HG02884 (cell line): ENCODE results near the gene GGA3.

Source experiments
- ATAC-seq: cut with Tn5 transposase; IDR thresholded peaks from one replicate; pipeline ENCODE4 v1.9.1; 2021; ENCODE audit warnings: mild to moderate bottlenecking, moderate library complexity; ENCODE audit not compliant: unreplicated experiment

The GGA3 gene

DNA sequence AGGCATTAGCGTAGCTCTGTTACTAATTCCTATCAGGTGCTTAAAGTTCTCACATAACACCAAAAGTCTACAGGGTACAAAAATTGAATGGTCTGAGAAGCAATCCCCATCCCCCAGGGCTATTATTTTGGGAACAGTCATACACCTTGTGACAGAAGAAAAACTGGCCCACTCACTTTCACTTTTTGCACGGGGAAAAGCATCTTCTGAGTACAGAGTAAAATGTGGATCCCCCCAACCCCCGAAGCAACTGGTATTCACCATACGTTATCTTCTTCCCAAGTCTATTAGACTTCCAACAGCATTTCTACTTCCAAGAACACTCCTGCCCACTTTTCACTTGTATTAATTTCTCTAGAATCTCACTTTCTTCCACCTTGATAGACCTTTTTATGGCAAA lies 11.8 kb downstream of the GGA3 start:
- peak; percentile 14 for ATAC-seq

DNA sequence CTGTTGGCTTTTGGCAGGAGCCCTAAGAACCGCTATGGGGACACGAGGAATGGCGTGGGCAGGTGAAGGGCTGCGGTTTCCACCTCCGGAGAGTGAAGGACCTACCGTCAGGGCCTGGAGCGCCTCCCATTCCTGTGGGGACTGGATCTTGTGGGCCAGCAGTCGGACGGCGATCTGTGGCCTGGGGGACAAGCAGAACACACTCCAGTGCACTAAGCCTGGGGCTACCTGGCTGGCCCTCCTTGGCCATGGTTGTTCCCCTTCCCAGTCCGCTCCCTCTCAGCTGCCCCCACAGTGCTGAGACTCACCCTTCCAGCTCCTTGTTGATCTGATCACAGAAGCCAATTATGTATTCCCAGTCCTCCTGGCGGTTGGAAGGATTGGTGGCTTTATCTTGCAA lies 15.0 kb downstream of the GGA3 start:
- ATAC-seq: no peak

- ATAC-seq: no peak
Observed at GRCh38 chr17:75245011-75245410, 16.4 kb downstream of the GGA3 start.

- ATAC-seq: no peak
Observed at GRCh38 chr17:75244133-75244866, 17.1 kb downstream of the GGA3 start.

DNA sequence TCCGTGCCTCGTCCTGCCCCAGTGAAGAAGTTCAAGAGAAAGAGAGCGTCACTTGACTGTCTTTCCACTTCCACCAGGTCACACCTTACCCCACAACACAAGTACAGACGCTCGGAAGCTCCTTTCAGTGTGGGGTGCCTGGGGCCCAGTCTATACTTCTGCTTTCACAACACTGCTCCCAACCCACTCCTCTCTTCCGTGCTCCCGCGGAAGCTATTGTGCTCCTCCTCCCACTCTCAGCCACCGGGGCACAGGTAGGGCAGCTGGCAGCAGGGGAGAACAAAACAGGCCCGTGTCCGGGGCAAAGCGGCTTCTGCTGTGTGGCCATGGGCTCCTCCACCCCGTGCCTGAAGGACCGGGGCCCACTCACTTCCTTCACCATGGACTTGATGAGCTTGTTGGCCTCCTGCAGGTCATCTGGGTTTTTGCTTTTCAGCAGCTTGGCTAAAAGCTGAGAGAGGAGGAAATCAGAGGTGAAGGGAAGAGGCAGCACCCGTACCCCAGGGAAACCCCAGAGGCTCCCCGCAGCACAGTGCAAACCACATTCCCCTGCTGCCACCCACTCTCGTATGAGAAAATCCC lies 18.9 kb downstream of the GGA3 start:
- ATAC-seq: no peak

GRCh38 chr17:75241996-75242460 lies 19.4 kb downstream of the GGA3 start:
- ATAC-seq: no peak

DNA sequence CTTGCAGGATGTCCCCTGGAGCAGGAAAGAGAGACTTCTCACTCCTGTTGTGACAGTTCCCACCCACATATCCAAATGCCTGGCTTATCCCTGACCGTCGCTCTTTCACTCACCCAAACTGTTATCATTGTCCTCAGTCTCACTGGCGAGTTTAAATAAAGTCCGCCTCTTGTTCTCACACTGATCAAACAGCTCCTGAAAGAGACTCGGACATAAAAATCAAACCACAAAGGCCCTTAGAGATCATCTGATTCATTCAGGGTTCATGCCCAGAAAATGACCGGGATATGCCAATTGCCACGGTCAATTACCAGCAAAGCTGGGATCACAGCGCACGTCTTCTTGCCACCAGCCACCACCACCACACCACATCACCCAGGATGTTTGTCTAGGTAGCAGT lies 19.9 kb downstream of the GGA3 start:
- no peak for ATAC-seq

DNA sequence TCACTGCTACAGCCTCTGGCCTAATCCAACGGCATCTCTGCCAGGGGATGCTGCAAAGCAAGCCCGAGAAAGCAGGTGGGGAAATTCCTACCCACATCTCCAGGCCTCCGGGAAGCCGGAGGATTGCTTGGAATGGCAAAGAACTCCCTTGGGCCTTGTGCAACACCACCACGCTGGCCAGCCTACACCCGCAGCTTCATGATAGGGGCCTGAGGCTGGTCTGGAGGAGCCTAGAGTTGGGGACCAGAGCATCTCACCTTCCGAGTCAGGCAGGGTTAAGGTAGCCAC lies 20.3 kb downstream of the GGA3 start:
- no peak for ATAC-seq

DNA sequence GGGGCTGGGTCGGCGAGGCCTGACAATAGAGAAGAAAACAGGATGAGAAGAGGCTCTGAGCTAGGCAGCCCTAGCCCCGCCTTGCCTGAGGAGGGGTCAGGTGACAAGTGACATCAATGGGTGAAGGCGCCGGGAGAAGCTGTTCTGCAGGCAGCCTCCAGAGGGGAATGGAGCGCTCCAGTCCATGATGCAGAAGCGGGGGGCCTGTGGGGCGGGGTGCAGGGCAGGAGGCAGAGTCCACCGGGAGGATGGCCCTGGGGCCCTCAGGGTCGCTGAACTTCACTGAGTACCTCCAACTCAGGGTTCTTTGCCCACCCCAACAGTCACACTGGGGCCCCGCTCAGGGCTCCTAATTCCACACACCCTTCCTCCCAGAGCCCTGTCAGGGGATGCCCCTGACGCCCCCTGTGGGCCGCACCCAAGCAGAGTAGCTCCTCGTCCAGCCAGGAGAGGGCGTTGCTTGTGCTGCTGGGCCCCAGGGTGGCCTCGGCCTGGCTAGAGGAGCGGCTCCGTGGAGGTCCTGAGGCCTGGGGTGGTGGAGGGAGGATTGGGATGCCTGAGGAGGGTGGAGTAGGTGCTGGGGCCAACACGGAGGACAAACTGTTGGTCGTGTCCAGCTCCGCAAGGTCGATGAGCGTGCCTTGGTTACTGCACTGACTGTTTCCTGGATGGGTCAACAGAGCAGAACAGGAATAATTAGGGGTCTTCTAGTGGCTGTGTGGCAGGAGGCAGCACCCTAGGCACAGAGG lies 20.8 kb downstream of the GGA3 start:
- ATAC-seq: no peak

DNA sequence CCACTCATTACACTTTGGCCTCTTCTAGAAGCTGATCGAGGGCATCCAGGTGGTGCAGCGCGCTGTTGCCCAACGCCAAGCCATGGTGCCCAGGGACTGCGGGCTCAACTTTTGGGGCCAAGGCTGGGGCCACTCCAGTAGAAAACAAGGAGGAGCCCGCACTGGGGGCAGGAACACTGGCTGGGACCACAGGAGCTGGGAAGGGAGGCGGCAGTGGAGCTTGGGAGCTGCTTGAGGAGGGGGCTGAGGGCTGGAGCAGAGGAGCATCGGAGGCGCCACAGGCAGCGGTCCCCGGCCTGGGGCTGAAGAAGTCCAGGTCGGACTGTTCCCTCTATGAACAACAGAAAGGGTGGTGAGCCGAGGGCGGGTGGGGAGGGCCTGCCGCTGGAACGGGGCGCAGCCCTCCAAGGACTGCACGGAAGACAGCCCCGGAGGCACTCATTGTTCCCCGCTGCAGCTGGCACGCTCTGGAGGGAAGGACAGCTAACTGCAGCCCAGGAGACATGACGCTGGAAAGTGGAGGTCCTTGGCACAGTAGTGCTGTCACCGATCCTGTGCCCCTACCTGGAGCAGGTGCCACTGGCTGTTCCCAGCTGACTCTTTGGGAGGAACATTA lies 21.5 kb downstream of the GGA3 start:
- ATAC-seq: no peak

DNA sequence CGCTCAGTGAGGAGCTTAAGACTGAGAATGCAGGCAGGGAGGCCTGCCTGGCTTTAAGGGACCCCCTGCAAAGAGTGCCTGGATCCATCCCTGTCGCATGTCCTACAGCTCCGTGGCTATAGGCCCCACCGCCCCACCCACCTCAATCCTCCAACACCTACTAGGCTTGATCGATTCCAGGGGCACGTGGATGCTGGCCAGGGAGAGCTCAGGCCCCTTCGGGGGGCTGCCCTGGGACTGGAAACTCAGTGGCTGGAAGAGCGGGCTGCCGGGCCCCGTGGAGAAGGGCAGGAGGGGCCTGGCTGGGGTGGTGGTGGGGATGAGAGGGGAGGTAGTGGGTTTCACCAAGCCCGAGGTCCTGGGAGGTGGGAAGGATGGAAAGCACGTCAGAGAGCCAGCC lies 22.2 kb downstream of the GGA3 start:
- no peak for ATAC-seq

GRCh38 chr17:75238684-75239191 lies 22.7 kb downstream of the GGA3 start:
- ATAC-seq: no peak

DNA sequence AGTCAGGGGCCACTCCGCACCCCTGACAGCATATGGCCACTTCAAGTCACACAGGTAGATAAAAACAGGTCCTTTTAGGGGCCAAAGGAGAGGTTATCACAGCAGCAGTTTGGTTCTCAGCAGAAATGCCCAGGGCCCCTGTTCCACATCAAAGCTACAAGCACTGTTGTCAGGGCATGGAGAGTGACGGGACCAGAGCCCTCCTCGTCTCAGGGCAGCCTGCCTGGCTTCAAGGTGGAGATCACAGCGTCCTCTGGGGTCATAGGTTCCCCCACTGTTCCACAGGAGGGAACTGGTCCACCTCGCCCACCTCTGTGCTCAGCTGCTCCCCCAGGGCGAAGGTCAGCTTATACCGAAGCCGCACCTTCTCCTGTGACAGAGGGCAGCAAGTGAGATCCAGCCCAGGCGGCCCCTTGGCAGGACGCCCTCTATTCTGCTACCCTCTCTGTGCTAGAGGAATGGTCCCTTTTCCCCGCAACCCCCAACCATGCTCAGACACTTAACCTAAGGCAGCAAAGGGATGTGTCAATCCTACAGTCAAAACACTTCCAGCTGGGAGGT lies 23.3 kb downstream of the GGA3 start:
- ATAC-seq: no peak

DNA sequence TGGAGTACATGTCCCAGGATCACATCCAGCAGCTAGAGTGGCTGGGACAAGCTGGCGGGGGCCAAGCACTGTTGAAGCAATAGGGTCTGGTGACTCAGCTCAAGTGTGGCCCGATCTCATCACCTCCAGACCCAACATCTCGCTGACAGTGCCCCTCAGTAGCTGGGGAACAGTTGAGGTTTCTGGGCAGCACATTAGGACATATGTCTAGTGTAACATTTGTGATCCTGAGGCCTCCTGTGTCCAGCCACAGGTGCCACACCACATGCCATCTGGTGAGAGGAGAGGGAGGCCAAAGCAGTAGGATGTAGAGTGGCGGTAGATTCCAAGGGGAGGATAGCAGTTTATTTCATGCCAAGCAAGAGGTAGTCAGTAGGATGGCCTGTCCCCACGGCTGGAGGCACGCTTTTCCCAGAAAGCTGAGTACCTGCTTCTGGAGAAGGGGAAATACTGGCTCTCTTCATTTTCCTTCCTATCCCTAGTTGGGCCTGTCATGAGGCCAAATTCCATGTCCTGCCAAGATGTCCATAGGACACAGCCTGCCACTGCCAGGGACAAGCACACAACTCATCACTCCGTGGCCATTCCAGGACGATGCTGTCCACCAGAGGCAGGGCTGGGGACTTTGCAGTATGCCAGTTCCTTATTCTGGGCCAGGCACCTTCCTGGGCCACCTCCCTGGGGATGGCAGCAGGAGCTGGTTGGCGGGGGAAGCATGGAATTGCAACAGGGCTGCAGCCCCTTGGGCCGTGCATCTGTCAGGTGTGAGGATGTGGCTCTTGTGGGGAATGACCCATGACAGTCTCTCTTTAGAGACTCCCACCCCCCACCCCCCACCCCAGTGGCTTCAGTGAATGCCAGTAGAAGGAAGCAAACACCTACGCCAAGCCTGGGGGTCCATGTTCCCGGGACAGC lies 24.0 kb downstream of the GGA3 start:
- ATAC-seq: no peak

DNA sequence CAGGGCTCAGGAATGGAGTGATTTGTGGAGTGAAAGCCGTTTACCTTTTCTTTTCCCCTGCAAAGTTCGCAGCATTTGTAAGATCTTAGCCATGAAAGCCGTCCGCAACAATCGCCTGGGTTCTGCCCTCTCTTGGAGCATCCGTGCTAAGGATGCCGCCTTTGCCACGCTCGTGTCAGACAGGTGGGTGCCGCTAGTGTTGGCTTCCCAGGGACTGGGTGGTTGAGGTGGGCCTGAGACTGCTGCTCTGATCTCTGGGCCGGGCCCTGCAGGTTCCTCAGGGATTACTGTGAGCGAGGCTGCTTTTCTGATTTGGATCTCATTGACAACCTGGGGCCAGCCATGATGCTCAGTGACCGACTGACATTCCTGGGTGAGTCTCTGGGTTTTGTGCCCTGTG lies 28.6 kb downstream of the GGA3 start:
- no peak for ATAC-seq

- ATAC-seq: no peak
Observed at GRCh38 chr17:75231741-75232464, 29.5 kb downstream of the GGA3 start.

DNA sequence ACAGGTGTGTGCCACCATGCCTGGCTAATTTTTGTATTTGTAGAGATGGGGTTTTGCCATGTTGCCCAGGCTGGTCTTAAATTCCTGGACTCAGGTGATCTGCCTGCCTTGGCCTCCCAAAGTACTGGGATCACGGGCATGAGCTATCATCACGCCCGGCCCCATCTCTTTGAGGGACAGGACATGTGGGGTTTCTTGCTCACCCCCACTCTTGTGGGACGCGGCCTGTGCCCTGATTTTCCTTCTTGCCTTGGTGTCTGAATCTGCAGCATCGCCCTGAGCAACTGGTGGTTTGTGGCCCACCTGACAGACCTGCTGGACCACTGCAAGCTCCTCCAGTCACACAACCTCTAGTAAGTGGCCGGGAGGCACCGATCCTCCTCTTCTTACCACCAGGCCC lies 30.3 kb downstream of the GGA3 start:
- ATAC-seq: no peak

DNA sequence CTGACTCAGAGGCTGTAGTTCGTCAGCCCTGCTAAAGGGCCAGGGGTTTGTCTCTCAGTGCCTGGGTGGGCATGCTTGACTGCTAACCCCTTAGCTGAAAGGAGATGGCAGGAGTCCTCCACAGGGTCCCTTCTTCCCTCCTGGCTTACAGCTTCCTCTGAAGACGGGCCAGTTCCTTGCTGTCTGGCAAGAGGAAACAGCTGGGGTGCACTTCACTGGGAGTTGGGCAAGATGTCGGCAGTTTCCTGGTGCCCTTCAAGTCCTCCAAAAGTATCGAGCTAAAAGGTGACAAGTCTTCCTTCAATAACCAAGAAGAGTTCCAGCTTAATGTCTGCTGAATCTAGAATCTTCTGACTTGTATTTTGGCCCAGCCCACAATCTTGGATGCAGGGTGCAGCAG lies 32.6 kb downstream of the GGA3 start:
- ATAC-seq: no peak

GRCh38 chr17:75228305-75228704 lies 33.1 kb downstream of the GGA3 start:
- no peak for ATAC-seq

DNA sequence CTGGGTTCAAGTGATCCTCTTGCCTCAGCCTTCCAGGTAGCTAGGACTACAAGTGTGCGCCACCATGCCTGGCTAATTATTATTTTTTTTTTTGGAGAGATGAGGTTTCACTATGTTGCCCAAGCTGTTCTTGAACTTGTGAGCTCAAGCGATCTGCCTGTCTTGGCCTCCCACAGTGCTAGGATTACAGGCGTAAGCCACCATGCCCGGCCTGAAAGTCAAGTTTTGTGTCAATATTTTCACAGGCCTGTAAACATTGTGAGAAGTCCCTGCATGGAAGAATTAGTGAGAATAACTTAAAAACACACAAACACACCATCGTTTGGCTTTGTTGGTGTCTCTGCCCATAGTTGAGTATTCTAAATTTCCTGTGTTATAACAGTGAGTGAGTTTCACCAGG lies 33.7 kb downstream of the GGA3 start:
- ATAC-seq: no peak
